Upper lobe of left lung (tissue), 6 donors: Measurements from ENCODE around the gene SLC25A23. TPM values are rescaled to one million over a fixed set of nuclear protein-coding genes. Genes with fewer than 3 reads are reported as not detected.
A peak's percentile ranks its signal among the peaks of the same experiment; 100 is the strongest.

ENCODE experiments used
- ATAC-seq, 2 donors: fragments of 200-7000 bp; cut with Tn5 transposase; one replicate each; pipeline ENCODE4 v1.9.1; 2022; ENCODE audit warnings: mild to moderate bottlenecking in 2 of 2, moderate library complexity in 2 of 2; ENCODE audit not compliant: low FRiP score in 2 of 2
- DNase-seq, 2 donors: peaks; one replicate each; pipeline ENCODE4 v3.0.0-alpha.2; 2019 to 2020
- H3K27ac ChIP-seq, 4 donors: fragments of 200-600 bp; sonication (generic); one replicate each; pipeline ENCODE4 v1.5.1; 2016 to 2019
- H3K27me3 ChIP-seq, 4 donors: fragments of 200-600 bp; sonication (generic); one replicate each; pipeline ENCODE4 v1.5.1; 2017 to 2019
- H3K36me3 ChIP-seq, 4 donors: fragments of 200-600 bp; sonication (generic); one replicate each; pipeline ENCODE4 v1.5.1; 2016 to 2019
- H3K4me1 ChIP-seq, 4 donors: fragments of 200-600 bp; sonication (generic); one replicate each; pipeline ENCODE4 v1.5.1; 2018 to 2019
- H3K4me3 ChIP-seq, 4 donors: fragments of 200-600 bp; sonication (generic); one replicate each; pipeline ENCODE4 v1.5.1; 2017 to 2019; ENCODE audit warnings: mild to moderate bottlenecking in 2 of 4, moderate library complexity in 1 of 4
- H3K9me3 ChIP-seq, 4 donors: fragments of 200-600 bp; sonication (generic); one replicate each; pipeline ENCODE4 v1.5.1; 2018 to 2019
- EP300 ChIP-seq, 4 donors: sonication (generic); formaldehyde crosslinking; IDR thresholded peaks; one replicate each; pipeline ENCODE4 v1.5.1; 2017; ENCODE audit warnings: antibody characterized with exemption in 4 of 4, control low read depth in 2 of 4
- POLR2A ChIP-seq, 4 donors: fragments of 450-650 bp; IDR thresholded peaks; one replicate each; pipeline ENCODE4 v1.5.1; 2016 to 2017; ENCODE audit warnings: antibody characterized with exemption in 4 of 4, mild to moderate bottlenecking in 2 of 4
- POLR2AphosphoS5 ChIP-seq, 2 donors: sonication (generic); formaldehyde crosslinking; IDR thresholded peaks; one replicate each; pipeline ENCODE4 v1.5.1; 2017; ENCODE audit warnings: antibody characterized with exemption in 2 of 2
- WGBS, 2 donors: methylation state at CpG; one replicate each; pipeline ENCODE4 v1.1.5; 2017 to 2018; 5-methylcytosine and 5-hydroxymethylcytosine counted together
- small RNA-seq, 4 donors: library from RNA; depleted of rRNA; stranded (forward); fragments of <200 nt; gene quantifications; one replicate each; pipeline ENCODE3, GENCODE V24; 2016
- total RNA-seq, 6 donors: library from RNA; depleted of rRNA in 4 of 6; stranded (reverse); fragments of >200 nt in 4 of 6; gene quantifications; one replicate each; pipeline versions ENCODE4 v1.1.0 to v1.2.1, GENCODE V29; 2016 to 2021
- TF ChIP-seq, protein P1 (sequence below), 6 experiments: fragments of 450-650 bp in 4 of 6; fragments of 200-600 bp in 2 of 6; sonication (generic) in 2 of 6; IDR thresholded peaks; one replicate each; pipeline ENCODE4 v1.5.1; 2016 to 2019; ENCODE audit warnings: antibody characterized with exemption in 6 of 6
- donor health status: DM: no; HTN: no; CAD: no; lungs with moderate emphysema.
- donor health status: DM: no; HTN: yes; CAD: no; lungs with severe emphysema.

SLC25A23 gene
- total RNA-seq, 6 donors from 2014 or later = 29.3 to 133 (median 64.5) TPM

- peak overlapping the region; percentile 60 to 92 (median 74) for H3K4me3 ChIP-seq
- no peaks in the 10 kb centered on the region for H3K9me3 ChIP-seq
- no peak for DNase-seq
- no peaks in the 10 kb centered on the region for H3K27me3 ChIP-seq
- peak overlapping the region; percentile 90 to 97 (median 94) for H3K27ac ChIP-seq
- peaks cover 8 to 23% (median 14%) of the 10 kb centered on the region in 4 donors for H3K36me3 ChIP-seq
- WGBS, 2 donors = 29 to 30% methylated on average over 13 to 14 of the region's 14 CpGs
- ATAC-seq = no peak
- TF ChIP-seq EP300 (IDR thresholded peaks at IDR 0.05) (no peak), POLR2A (IDR thresholded peaks at IDR 0.05) (no peak), POLR2AphosphoS5 (IDR thresholded peaks at IDR 0.05) (no peak)
- TF ChIP-seq, protein P1, sequence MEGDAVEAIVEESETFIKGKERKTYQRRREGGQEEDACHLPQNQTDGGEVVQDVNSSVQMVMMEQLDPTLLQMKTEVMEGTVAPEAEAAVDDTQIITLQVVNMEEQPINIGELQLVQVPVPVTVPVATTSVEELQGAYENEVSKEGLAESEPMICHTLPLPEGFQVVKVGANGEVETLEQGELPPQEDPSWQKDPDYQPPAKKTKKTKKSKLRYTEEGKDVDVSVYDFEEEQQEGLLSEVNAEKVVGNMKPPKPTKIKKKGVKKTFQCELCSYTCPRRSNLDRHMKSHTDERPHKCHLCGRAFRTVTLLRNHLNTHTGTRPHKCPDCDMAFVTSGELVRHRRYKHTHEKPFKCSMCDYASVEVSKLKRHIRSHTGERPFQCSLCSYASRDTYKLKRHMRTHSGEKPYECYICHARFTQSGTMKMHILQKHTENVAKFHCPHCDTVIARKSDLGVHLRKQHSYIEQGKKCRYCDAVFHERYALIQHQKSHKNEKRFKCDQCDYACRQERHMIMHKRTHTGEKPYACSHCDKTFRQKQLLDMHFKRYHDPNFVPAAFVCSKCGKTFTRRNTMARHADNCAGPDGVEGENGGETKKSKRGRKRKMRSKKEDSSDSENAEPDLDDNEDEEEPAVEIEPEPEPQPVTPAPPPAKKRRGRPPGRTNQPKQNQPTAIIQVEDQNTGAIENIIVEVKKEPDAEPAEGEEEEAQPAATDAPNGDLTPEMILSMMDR (IDR thresholded peaks at IDR 0.05) = no peak
- peaks cover 8 to 27% (median 11%) of the 10 kb centered on the region in 4 donors for H3K4me1 ChIP-seq
Observed at GRCh38 chr19:6393983-6394412, 65.6 kb downstream of the SLC25A23 start.

DNA sequence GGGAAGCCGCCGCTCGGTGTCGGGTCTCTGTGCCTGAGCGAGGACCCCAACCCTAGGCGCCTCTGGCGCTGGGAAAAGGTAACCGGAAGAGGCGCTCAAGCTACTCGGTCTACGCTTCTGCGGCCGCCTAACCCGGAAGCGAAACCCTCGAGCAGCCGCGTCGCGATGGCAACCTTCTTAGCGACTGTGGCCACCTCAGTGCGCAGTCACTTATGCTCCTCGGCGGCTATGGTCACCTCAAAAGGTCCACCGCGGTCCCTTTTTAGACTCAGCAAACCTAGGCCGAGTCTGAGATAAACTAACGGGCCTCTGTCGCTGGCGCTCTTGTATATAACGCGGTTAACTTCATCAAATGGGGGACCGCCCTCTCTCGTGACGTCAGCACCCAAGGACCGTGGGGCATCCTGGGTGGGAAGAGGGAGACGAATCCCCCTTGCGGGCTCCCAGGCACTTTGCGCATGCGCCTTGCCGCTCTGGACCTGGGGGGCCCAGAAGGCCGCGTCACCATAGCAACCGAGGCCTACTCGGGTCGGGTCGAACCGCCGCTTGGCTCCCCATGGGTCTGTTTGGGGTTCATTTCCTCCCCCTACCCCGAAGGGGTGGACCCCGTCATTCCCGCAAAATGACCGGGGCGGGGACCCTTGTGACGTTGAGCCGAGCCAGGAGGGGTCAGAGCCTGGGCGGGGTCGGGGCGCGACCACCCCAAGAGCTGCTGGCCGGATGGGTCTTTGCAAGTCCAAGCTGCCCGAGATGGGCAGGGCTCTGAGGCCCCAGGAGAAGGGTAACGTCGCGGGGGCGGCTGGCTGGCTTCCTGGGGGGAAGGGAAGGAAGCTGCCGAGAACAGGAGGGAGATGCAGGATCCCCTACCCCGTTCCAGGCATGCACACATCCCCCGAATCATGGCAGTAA, 66.3 kb downstream of the SLC25A23 start, which contains the start of gene GTF2F1:
TSS of gene GTF2F1 (minus strand) at position 91 of the 909 bp plus-strand sequence. CDS start 169 bp downstream, outside the sequence.
- H3K9me3 ChIP-seq = no peaks in the 10 kb centered on the region
- H3K4me3 ChIP-seq = peak within 1 kb of the TSS; percentile 60 to 92 (median 74)
- TF ChIP-seq, protein P1 (IDR thresholded peaks at IDR 0.05) = peak in 2 of 6 experiments; percentile 5 to 29
- peak in 1 of 4 donors; percentile 23 for TF ChIP-seq EP300 (IDR thresholded peaks at IDR 0.05)
- peak; percentile 43 to 63 for TF ChIP-seq POLR2AphosphoS5 (IDR thresholded peaks at IDR 0.05)
- peak in 2 of 4 donors; percentile 34 to 44 for TF ChIP-seq POLR2A (IDR thresholded peaks at IDR 0.05)
- 0 to 1% methylated on average over 11 to 56 of the region's 69 CpGs for WGBS, 2 donors
- H3K27me3 ChIP-seq = no peaks in the 10 kb centered on the region
- DNase-seq (peak; percentile 94 to 96), ATAC-seq (peak; percentile 93 to 96)
- H3K4me1 ChIP-seq = peaks cover 8 to 27% (median 11%) of the 10 kb centered on the region in 4 donors
- H3K36me3 ChIP-seq = peaks cover 15 to 30% (median 21%) of the 10 kb centered on the region in 4 donors
- peak within 1 kb of the TSS; percentile 90 to 97 (median 94) for H3K27ac ChIP-seq

- Histone ChIP-seq H3K4me1 (peaks cover 8 to 27% (median 11%) of the 10 kb centered on the region in 4 donors), H3K4me3 (peak overlapping the region; percentile 60 to 92 (median 74)), H3K9me3 (no peaks in the 10 kb centered on the region), H3K27me3 (no peaks in the 10 kb centered on the region), H3K27ac (peak overlapping the region; percentile 90 to 97 (median 94)), H3K36me3 (peaks cover 18 to 39% (median 30%) of the 10 kb centered on the region in 4 donors)
- no peak for TF ChIP-seq POLR2A (IDR thresholded peaks at IDR 0.05)
- TF ChIP-seq POLR2AphosphoS5 (IDR thresholded peaks at IDR 0.05) = no peak
- TF ChIP-seq EP300 (IDR thresholded peaks at IDR 0.05) = no peak
- TF ChIP-seq, protein P1 (IDR thresholded peaks at IDR 0.05) = peak in 1 of 6 experiments; percentile 17
- 8 to 15% methylated on average over 14 to 30 of the region's 30 CpGs for WGBS, 2 donors
- DNase-seq (no peak), ATAC-seq (no peak)
Observed at GRCh38 chr19:6392221-6393073, 67.1 kb downstream of the SLC25A23 start.

Small RNA genes lying within 50 kb of the gene (small RNA-seq; reads per million reads assigned to genes)
- gene AC010503.2 (0 reads per million in 4 donors), gene MIR6790 (0 reads per million in 4 donors)

Other genes starting within 250 kb of the SLC25A23 start
- 10 to 100 TPM; 22.1 to 98.9 (median 49.3) TPM for gene MLLT1, start 179.8 kb downstream of the SLC25A23 start, total RNA-seq
- gene ACER1, start 126.2 kb downstream of the SLC25A23 start, total RNA-seq = not detected
- 10 to 100 TPM; 46.1 to 93.2 (median 66.2) TPM for gene CLPP, start 98.3 kb downstream of the SLC25A23 start, total RNA-seq
- 100 to 1,000 TPM in 1 of 6 donors, 10 to 100 TPM in 5; 58.5 to 105 (median 77.0) TPM for gene ALKBH7, start 87.0 kb downstream of the SLC25A23 start, total RNA-seq
- 1 to 10 TPM in 5 of 6 donors, under 1 TPM in 1; 1.00 to 2.6 (median 1.5) TPM for gene PSPN, start 83.9 kb downstream of the SLC25A23 start, total RNA-seq
- gene GTF2F1, start 66.6 kb downstream of the SLC25A23 start, total RNA-seq = 10 to 100 TPM; 40.3 to 76.6 (median 51.0) TPM
- 100 to 1,000 TPM; 115 to 198 (median 133) TPM for gene KHSRP, start 35.0 kb downstream of the SLC25A23 start, total RNA-seq
- gene SLC25A41, start 26.0 kb downstream of the SLC25A23 start, total RNA-seq = under 1 TPM in 2 of 6 donors, not detected in 4; 0.24 to 0.49 TPM
- 100 to 1,000 TPM in 1 of 6 donors, 10 to 100 TPM in 5; 51.1 to 120 (median 74.1) TPM for gene CRB3, start 4.5 kb upstream of the SLC25A23 start, total RNA-seq
- 10 to 100 TPM in 5 of 6 donors, 1 to 10 TPM in 1; 5.8 to 31.4 (median 12.6) TPM for gene DENND1C, start 22.0 kb upstream of the SLC25A23 start, total RNA-seq
- gene TUBB4A, start 42.5 kb upstream of the SLC25A23 start, total RNA-seq = 1 to 10 TPM in 2 of 6 donors, under 1 TPM in 3, not detected in 1; 0.54 to 1.5 (median 0.76) TPM
- 10 to 100 TPM in 2 of 6 donors, 1 to 10 TPM in 4; 6.3 to 11.6 (median 8.4) TPM for gene TNFSF9, start 71.2 kb upstream of the SLC25A23 start, total RNA-seq
- gene CD70, start 131.4 kb upstream of the SLC25A23 start, total RNA-seq = 1 to 10 TPM in 1 of 6 donors, under 1 TPM in 1, not detected in 4; 0.31 to 1.3 TPM
- 1 to 10 TPM; 1.7 to 7.3 (median 2.8) TPM for gene TNFSF14, start 210.4 kb upstream of the SLC25A23 start, total RNA-seq